NCI-H748 (cell line): ENCODE measurements around the gene AFF3.

Source experiments
- DNase-seq: peaks from one replicate; lab custom pipeline; 2025; ENCODE audit not compliant: unreplicated experiment; lab: John Stamatoyannopoulos, UW

Gene AFF3

GRCh38 chr2:99863903-99864270 lies 278.5 kb downstream of the AFF3 start:
- DNase-seq, result no peak

GRCh38 chr2:99863236-99863902 lies 279.0 kb downstream of the AFF3 start:
- no peak for DNase-seq

- no peak for DNase-seq
Observed at GRCh38 chr2:99862566-99862965, 279.8 kb downstream of the AFF3 start.

GRCh38 chr2:99861376-99861760 lies 281.0 kb downstream of the AFF3 start:
- DNase-seq, result no peak

- no peak for DNase-seq
Observed at GRCh38 chr2:99860720-99861375, 281.5 kb downstream of the AFF3 start.

GRCh38 chr2:99858951-99859596 lies 283.3 kb downstream of the AFF3 start:
- no peak for DNase-seq

GRCh38 chr2:99857867-99858444 lies 284.4 kb downstream of the AFF3 start:
- no peak for DNase-seq

- no peak for DNase-seq
Observed at GRCh38 chr2:99857372-99857771, 285.0 kb downstream of the AFF3 start.

GRCh38 chr2:99856119-99856518 lies 286.3 kb downstream of the AFF3 start:
- no peak for DNase-seq

- DNase-seq, result no peak
Observed at GRCh38 chr2:99854236-99854852, 288.0 kb downstream of the AFF3 start.

- DNase-seq, result no peak
Observed at GRCh38 chr2:99852956-99853355, 289.4 kb downstream of the AFF3 start.

- no peak for DNase-seq
Observed at GRCh38 chr2:99852376-99852934, 289.9 kb downstream of the AFF3 start.

- DNase-seq, result no peak
Observed at GRCh38 chr2:99851811-99852210, 290.6 kb downstream of the AFF3 start.

- DNase-seq, result no peak
Observed at GRCh38 chr2:99851089-99851488, 291.3 kb downstream of the AFF3 start.

- DNase-seq, result peak; percentile 1
Observed at GRCh38 chr2:99850084-99850710, 292.2 kb downstream of the AFF3 start.

- no peak for DNase-seq
Observed at GRCh38 chr2:99846462-99847107, 295.8 kb downstream of the AFF3 start.

- DNase-seq, result no peak
Observed at GRCh38 chr2:99845296-99845695, 297.1 kb downstream of the AFF3 start.

GRCh38 chr2:99842451-99842850 lies 299.9 kb downstream of the AFF3 start:
- no peak for DNase-seq

- no peak for DNase-seq
Observed at GRCh38 chr2:99841749-99842148, 300.6 kb downstream of the AFF3 start.

GRCh38 chr2:99840831-99841230 lies 301.6 kb downstream of the AFF3 start:
- DNase-seq, result no peak
